ENCODE results near the gene TMEM151B.

Gene TMEM151B

DNA sequence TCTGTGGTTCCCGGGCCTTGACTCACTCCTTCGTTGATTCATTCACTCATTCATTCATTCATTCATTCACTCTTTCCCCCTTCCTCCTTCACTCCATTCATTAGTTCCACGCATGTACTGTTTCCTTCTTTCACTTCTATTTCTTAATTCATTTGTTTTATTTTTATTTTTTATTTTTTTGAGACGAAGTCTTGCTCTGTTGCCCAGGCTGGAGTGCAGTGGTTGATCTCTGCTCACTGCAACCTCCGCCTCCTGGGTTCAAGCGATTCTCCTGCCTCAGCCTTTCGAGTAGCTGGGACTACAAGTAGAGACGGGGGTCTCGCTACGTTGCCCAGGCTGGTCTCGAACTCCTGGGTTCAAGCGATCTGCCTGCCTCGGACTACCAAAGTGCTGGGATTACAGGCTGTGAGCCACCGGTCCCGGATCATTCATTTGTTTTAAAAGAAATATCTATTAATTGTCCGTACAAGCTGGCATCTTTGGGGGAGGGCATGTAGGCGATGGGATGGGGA is 4.5 kb upstream of the TMEM151B start:
- no peak for DNase-seq

DNA sequence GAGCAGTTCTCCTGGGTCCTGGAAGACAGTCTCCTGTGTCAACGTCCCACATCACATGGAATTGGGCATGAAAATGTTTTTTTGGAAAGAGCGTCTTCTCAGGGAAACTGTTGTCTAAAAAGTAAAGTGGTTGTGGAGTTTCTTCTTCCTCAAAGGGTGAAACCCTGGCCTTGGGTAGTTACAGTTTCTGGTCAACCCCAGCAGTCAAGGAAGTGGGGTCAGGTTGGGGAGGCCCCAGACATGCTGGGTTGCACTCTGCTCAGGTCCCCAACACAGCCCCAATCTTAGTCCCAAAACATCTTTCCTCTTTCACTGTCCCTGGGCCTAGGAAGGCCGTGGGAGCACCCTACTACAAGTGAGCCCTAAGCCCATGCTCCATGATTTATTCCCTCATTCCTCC is 3.9 kb upstream of the TMEM151B start:
- DNase-seq: no peak

DNA sequence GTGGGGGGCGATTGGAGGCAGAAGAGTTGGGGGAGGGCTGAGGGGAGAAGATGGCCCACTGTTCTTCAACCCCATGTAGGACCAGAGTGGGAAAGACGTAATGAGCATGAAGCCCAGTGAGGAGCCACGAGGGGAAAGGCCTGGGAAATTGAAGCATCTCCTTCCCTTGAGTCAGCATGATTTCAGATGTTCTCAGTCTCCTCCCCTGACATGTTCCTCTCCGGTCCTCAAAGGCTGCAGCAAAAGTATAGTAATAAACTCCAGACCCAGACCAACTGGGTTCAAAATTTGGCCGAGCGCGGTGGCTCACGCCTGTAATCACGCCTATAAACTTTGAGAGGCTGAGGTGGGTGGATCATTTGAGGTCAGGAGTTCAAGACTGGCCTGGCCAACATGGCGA is 3.0 kb upstream of the TMEM151B start:
- DNase-seq: no peak

DNA sequence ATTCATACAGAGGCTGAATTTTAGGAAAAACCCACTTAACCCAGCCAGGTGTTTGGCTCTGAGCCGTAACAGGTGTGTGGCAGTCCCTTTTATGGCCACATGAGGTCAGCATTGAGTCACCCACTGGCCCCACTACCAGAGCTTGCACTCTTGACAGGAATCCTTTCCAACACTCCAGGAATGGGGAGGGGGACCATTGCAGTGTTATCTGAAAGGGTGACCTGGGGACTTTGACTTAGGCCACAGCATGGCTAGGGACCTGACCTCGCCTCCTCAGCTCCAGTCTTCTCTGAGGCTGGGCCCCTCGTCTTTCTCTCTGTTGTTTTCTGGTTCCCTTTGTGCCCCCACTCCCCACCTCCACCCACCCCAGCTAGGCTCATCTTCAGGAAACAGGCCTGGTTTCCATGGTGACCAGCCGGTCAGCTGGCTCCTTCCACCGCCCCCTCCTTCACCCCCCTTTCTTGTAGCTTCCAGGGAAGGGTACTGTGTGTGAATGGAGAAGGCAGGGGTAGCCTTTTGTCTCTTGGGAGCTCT is 2.1 kb upstream of the TMEM151B start:
- peak; percentile 55 to 82 (median 76) for DNase-seq

DNA sequence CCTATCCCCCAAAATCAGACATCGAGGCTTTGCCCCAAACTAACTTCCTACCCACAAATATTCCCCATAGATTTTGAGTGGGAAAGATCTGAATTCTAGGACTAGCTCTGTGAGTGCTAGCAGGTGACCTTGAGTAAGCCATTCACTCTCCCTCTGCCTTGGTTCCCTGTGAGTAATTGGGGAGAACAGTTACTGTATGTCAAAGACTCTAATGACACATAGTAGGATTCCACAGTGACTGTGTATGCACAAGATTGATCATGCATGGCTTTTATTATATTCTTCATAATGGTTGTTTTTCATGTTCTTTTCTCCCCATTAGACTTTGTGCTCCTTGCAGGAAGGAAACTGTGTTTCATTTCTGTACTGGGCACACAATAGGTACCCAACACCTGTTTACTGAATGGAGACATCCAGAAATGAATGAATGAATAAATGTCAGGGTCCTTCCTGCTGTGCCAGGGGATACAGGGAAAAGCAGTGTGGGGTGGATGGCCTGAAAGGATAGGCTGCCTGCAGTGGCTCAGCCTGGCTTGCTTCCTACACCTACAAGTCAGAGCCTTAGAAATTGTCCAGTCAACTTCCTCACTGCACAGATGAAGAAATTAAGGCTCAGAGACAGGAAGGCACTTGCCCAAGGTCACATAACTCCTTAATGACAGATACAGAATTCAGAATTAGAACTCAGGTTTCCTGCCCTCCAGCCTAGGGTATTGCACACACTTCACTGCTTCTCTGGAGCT is 901 bp upstream of the TMEM151B start:
- no peak for DNase-seq

DNA sequence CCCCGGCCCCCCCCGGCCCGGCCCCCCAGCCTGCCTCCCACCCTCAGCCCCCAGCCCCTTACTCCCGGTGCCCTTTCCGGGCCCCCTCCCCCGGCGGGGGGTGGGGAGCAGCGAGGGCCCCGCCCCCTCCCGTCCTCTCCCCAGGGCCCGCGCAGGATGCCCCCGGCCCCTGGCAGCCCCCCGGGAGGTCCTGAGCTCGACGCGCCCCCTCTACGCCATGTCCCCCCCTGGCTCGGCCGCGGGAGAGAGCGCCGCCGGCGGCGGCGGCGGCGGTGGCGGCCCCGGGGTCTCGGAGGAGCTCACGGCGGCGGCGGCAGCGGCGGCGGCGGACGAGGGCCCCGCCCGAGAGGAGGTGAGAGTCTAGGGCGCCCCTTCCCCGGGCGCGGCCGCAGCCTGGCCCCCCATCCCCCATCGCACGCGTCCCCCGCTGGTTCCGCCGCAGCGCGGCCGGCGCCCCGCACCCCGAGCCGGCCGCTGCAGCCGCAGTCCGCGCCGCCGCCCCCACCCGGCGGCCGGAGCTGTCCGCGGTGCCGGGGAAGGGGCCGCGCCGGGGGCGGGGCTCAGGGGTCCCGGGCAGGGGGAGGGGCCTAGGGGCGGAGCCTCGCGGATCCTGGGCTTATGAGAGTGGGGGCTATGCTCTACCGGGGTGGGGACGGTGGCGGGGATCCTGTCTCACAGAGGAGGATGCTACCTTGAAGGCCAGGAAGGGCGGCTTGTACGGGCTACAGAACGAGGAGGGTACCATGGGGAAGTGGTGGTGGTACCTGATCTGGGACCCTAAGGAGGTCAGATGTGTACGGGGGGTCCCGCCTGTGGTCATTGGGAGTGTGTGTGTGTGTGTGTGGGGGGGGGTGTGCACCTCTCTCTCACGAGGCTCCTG is 516 bp downstream of the TMEM151B start:
- DNase-seq: peak; percentile 53 to 65 (median 63)

DNA sequence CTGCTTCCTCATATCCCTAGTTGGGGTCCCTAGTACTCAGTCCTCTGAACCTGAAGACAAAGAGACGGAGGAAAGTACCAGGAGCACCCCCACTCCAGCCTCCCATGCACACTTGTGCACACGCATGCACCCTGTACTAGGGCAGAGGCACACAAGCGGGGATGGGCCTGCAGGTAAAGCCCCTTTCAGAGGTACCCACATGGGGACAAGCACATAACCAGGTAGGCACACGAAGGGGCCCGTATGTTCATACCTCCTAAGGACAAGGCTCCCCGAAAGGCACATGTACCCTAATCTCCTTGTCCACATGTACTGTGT is 1.1 kb downstream of the TMEM151B start:
- DNase-seq: no peak

DNA sequence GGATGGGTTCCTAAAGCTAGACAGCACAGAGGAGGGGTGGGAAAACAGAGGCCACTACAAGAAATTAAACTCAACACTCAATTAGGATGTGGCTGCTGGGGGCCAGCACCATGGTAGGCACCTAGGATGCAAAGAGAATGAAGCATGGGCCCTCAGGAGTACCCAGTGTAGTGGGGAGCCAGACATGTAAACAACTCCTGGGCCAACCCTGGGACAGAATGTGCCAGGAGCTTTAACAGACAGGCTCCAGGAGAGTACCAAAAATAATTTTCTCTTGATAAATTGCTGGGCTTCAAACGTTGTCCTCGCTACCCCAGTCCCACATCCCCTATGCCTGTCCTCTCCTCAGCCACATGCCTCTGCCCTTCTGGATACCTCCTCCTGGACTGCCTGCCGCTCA is 1.7 kb downstream of the TMEM151B start:
- no peak for DNase-seq

DNA sequence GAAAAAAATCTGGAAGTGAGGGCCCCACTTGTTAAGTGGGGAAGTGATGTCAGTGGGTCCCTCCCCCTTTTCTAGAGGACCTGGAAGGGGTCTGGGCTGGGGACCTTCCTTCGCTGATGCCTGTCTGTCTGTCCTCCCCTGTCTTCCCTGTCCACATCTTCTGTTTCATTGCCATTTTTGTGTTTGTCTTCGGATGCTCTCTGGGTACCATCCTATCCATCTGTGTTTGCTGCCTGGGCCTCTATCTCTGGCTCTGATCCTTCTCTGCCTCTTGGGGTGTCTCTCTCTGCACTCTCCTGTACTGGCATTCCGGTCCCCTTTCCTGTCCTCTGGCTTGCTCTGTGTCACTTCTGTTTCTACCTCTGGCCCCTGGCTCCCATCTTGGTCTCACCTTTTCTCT is 2.3 kb downstream of the TMEM151B start:
- no peak for DNase-seq

DNA sequence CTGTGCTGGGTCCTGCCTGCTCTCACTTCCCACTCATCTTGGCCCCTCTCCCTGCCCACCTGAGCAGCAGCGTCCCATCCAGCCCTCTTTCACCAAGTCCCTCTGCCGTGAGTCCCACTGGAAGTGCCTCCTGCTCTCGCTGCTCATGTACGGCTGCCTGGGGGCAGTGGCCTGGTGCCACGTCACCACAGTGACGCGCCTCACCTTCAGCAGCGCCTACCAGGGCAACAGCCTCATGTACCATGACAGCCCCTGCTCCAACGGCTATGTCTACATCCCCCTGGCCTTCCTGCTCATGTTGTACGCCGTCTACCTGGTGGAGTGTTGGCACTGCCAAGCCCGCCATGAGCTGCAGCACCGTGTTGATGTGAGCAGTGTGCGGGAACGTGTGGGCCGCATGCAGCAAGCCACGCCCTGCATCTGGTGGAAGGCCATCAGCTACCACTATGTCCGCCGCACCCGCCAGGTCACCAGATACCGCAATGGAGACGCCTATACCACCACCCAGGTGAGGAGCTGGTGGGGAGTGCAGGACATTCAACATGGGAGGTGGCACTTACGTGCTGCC is 2.8 kb downstream of the TMEM151B start:
- no peak for DNase-seq

DNA sequence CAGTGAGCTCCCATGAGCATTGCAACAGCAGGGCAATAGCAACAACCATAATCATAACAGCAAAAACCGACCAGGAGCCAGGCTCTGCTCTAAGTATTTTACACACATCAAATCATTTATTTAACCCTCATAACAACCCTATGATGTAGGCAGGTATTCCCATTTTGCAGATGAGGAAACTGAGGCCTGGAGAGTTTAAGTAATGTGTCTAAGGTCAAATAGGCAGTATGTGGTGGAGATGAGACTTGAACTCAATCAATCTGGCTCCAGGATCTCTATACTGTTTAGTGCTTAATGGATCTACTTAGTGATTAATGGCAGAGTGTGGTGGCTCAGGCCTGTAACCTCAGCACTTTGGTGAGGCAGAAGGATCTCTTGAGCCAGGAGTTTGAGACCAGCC is 3.4 kb downstream of the TMEM151B start:
- no peak for DNase-seq

DNA sequence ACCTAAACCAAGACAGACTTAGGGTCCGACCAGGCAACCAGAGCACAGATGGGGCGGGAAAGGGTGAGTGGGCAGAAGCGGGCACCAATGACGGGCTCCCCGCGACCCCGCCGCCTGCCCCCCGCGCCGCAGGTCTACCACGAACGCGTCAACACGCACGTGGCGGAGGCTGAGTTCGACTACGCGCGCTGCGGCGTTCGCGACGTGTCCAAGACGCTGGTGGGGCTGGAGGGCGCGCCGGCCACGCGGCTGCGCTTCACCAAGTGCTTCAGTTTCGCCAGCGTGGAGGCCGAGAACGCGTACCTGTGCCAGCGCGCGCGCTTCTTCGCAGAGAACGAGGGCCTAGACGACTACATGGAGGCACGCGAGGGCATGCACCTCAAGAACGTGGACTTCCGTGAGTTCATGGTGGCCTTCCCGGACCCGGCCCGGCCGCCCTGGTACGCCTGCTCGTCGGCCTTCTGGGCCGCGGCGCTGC is 5.1 kb downstream of the TMEM151B start:
- DNase-seq: no peak

DNA sequence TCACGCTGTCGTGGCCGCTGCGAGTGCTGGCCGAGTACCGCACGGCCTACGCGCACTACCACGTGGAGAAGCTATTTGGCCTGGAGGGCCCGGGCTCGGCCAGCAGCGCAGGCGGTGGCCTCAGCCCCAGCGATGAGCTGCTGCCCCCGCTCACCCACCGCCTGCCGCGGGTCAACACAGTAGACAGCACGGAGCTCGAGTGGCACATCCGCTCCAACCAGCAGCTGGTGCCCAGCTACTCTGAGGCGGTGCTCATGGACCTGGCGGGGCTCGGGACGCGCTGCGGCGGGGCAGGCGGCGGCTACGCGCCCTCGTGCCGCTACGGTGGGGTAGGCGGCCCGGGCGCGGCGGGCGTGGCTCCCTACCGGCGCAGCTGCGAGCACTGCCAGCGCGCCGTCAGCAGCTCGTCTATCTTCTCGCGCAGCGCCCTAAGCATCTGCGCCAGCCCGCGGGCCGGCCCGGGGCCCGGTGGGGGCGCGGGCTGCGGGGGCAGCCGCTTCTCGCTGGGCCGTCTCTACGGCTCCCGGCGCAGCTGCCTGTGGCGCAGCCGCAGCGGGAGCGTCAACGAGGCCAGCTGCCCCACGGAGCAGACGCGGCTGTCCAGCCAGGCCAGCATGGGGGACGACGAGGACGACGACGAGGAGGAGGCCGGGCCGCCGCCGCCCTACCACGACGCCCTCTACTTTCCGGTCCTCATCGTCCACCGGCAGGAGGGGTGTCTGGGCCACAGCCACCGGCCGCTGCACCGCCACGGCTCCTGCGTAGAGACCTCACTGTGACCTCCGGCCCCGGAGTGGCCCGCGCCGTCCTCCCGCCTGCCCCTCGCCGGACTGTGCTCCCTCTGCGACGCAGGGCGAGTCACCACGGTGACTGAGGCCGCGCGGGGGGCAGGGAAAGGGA is 5.7 kb downstream of the TMEM151B start:
- no peak for DNase-seq

DNA sequence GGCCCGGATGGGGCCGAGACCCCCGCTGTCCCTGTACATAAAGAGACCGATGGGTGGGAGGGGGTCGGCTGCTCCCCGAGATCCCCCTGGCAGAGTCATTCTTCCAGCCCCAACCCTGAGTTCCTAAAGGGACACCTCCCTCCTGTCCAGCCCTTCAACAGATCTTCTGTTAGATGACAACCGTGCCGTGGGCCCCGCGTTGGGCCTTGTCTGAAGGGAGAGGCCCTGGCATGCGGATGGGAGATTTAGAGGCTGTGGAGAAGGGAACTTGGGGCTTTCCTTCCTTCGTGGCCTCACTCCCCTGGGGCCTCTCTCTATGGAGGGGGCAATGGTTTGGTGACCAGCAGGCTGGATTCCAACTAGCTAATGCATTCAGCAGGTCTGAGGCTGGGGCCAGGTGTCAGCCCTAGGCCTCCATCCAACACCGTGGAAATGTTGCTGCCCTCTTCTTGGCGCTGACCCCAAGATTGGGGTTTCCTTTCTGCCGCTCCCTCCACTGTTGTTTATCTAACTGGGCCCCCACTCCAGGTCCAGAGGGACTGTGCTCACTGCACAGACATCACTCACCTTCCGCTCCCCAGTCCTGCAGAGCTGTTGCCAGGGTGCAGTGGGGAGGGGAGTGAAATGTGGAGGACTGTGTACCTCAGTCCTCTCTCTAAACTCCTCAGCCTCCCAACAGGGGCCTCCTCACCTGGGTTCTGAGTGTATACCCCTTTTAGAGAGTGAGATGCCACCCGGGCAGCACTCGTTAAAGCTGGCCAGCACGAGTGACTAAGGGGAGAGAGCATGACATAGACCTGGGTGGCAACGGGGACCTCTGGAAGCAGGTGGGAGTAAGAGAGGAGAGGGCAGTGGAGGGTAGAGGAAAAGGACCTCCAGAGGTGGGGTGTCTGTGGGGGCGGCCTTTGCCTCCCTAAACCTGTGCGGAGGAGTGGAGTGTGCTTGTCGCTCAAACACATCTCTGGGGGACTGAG is 6.7 kb downstream of the TMEM151B start:
- no peak for DNase-seq

DNA sequence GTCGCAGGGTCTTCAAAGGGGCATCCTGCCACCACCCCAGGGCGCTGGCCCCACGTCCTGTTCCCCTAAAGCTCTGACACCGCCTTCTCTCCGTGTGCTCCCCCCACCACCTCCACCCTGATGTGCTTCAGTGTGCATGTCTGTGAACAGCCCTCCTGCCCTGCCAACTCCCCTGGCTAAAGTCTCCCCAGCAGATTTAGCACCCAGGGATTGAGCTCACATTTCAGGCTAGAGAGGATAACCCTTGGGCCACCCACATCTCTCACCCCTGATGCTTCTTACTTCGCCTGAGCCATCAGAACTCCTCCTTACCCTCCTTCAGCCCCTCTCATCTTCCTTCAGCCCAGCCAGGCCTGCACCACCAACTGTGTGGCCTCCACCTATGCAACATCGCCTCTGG is 7.5 kb downstream of the TMEM151B start:
- DNase-seq: no peak

DNA sequence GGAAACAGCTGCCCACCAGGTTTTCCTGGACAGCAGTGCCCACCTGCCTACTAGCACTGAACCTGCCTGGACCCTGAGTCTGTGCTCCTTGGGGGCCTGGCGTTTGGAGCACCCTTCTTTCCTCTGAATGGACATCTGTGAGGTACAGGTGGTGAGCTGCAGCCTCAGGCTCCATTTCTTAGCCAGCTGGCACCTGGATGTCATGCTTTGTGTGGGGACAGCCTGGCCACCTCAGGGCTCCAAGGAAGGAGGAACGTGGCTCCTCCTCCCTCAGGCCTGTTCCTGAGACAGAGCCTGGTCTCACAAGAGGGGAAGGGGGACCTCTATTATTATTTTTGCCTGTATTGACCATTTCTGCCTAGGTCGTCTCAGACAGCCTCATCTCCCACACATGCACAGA is 8.1 kb downstream of the TMEM151B start:
- DNase-seq: no peak

DNA sequence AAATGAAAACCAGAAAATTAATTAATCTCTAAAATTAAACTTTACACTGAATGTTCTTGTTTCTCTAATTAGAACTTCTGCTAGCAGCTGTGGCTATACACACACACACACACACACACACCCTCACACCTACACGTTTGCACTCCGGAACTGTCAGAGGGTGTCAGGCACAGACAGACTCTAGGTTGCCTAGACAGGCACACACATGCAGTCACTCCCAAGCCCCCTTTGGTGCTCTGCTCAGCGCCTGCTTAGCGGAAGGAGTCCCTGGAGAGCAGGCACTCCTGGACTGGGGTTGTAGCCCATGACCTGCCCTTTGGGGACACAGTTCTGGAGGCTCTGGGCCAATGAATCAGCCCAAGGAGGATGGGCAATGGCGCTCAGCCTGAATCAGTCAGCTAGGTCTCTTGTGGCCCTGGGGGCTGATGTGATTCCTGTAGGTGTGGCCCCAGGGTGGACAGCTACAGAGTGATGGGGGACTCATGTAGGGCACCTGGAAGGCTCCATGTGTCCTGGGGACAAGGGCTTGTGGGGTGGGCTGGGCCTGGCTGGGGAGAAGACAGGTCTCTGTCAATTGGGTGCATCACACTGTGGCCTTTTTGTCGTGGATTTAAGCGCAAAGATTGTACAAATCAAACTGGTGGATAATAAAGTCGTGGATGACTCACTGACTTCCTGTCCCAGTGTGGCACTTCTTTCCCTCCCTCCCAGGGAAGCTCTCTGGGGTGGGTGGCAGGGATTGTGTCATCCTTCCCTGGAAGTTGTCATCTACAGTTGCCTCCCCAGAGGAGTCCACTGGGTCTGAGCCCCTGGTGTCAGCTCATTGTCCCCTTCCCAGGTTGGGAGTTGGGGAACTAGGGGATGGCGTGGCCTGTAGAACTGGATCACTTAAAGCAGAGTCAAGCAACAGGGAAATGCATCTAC is 8.8 kb downstream of the TMEM151B start:
- no peak for DNase-seq

DNA sequence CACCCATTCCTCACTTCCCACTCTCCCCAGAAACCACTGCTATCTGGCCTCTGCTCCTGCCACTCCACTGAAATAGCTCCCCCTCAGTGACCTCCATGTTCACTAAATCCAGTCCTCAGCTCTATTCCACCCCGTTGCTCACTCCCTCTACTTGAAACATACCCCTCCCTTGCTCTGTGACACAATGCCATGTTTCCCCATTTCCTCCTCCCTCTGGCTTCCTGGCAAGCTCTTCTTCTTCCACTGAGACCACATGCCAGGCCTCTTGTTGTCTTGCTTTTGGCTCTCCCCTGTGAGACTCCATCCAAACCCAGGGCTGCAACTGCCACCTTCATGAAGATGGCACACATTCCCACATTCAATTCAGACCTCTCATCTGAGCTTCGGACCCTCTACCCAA is 13.9 kb downstream of the TMEM151B start:
- DNase-seq: no peak

DNA sequence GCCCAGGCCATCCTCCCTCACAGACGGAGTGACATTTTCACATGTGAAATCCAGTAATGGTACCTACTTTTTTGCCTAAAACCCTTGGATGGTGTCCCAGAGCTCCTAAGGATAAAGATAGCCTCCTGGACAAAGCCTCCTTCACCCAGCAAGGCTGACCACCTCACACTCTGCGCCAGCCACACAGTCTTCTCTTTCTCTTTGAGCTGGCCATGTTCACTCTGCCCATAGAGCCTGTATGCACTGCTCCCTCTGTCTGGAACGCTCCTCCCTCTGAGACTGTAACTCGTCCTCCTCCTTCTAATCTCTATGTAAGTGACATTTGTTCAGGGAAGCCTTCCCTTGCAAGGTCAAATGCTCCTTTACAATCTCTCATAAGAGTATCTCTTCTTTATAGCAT is 14.6 kb downstream of the TMEM151B start:
- DNase-seq: no peak
